GM18505 (cell line): Measurements from ENCODE around the gene ADGRA3.

Source experiments
- ATAC-seq: cut with Tn5 transposase; IDR thresholded peaks from one replicate; pipeline ENCODE4 v1.9.1; 2021; ENCODE audit not compliant: unreplicated experiment
- POLR2A ChIP-seq: IDR thresholded peaks from 4 replicates; pipeline ENCODE4 v1.6.1; 2011; ENCODE audit warnings: borderline replicate concordance; ENCODE audit not compliant: insufficient read depth, insufficient read length; ENCODE audit errors: extremely low read depth

The ADGRA3 gene

GRCh38 chr4:22462688-22463087 lies 53.2 kb downstream of the ADGRA3 start:
- TF ChIP-seq POLR2A: no peak
- ATAC-seq: no peak

GRCh38 chr4:22460266-22460665 lies 55.6 kb downstream of the ADGRA3 start:
- ATAC-seq: no peak
- no peak for TF ChIP-seq POLR2A

- TF ChIP-seq POLR2A: no peak
Observed at GRCh38 chr4:22458098-22458497, 57.8 kb downstream of the ADGRA3 start.

GRCh38 chr4:22457348-22457747 lies 58.5 kb downstream of the ADGRA3 start:
- no peak for ATAC-seq
- no peak for TF ChIP-seq POLR2A

More at GRCh38 chr4:22458098-22458497, 57.8 kb downstream of the ADGRA3 start:
- no peak for ATAC-seq

- no peak for TF ChIP-seq POLR2A
- no peak for ATAC-seq
Observed at GRCh38 chr4:22456291-22456690, 59.6 kb downstream of the ADGRA3 start.

- TF ChIP-seq POLR2A: no peak
- ATAC-seq: no peak
Observed at GRCh38 chr4:22454955-22455354, 60.9 kb downstream of the ADGRA3 start.

- no peak for ATAC-seq
- no peak for TF ChIP-seq POLR2A
Observed at GRCh38 chr4:22454216-22454838, 61.5 kb downstream of the ADGRA3 start.

- TF ChIP-seq POLR2A: no peak
- ATAC-seq: no peak
Observed at GRCh38 chr4:22444813-22445212, 71.1 kb downstream of the ADGRA3 start.

GRCh38 chr4:22442956-22443355 lies 72.9 kb downstream of the ADGRA3 start:
- TF ChIP-seq POLR2A: no peak
- ATAC-seq: no peak

GRCh38 chr4:22440999-22441398 lies 74.9 kb downstream of the ADGRA3 start:
- TF ChIP-seq POLR2A: no peak
- ATAC-seq: no peak

- no peak for TF ChIP-seq POLR2A
- no peak for ATAC-seq
Observed at GRCh38 chr4:22439947-22440346, 75.9 kb downstream of the ADGRA3 start.

- ATAC-seq: no peak
- TF ChIP-seq POLR2A: no peak
Observed at GRCh38 chr4:22435652-22436051, 80.2 kb downstream of the ADGRA3 start.

GRCh38 chr4:22434895-22435294 lies 81.0 kb downstream of the ADGRA3 start:
- no peak for ATAC-seq
- TF ChIP-seq POLR2A: no peak

GRCh38 chr4:22430626-22431025 lies 85.2 kb downstream of the ADGRA3 start:
- no peak for TF ChIP-seq POLR2A
- no peak for ATAC-seq

GRCh38 chr4:22428441-22428840 lies 87.4 kb downstream of the ADGRA3 start:
- no peak for ATAC-seq
- TF ChIP-seq POLR2A: no peak
